IMR-90 (cell line): Measurements from ENCODE around the gene SIK3. TPM values are rescaled to one million over a fixed set of nuclear protein-coding genes. Genes with fewer than 3 reads are reported as not detected.
A peak's percentile ranks its signal among the peaks of the same experiment; 100 is the strongest.

Source experiments
- ATAC-seq: fragments of 200-7000 bp; cut with Tn5 transposase; 2 replicates; pipeline ENCODE4 v1.9.1; 2020; ENCODE audit warnings: low read depth, mild to moderate bottlenecking, moderate library complexity
- BruUV-seq: library from RNA; stranded (reverse); fragments of 400-500 nt; replicated peaks from 2 replicates; lab custom pipeline; 2021; lab: Mats Ljungman, UMichigan
- CTCF ChIA-PET: fragments of 300-600 bp; formaldehyde crosslinking; extraction: SDS; loops from one replicate; lab custom pipeline; 2021; ENCODE audit warnings: antibody characterized with exemption; lab: Yijun Ruan, JAX
- POLR2A ChIA-PET: fragments of 300-600 bp; sonication (Branson Sonifier 250); formaldehyde crosslinking; loops from one replicate; lab custom pipeline; 2022; ENCODE audit warnings: antibody characterized with exemption; ENCODE audit not compliant: unreplicated experiment; lab: Charles Lee
- DNase-seq: peaks from one replicate; pipeline ENCODE4 v3.0.0; 2013
- H2AFZ ChIP-seq: replicated peaks from 2 replicates; pipeline ENCODE3; 2013; ENCODE audit warnings: low read length, mild to moderate bottlenecking; ENCODE audit not compliant: poor library complexity
- H2AK5ac ChIP-seq: 2 replicates; pipeline ENCODE4 v1.6.1; 2013; ENCODE audit warnings: low read depth, low read length, inconsistent platforms
- H2AK9ac ChIP-seq: replicated peaks from 2 replicates; pipeline ENCODE3; 2013; ENCODE audit warnings: mild to moderate bottlenecking, low read depth, low read length, moderate library complexity; ENCODE audit not compliant: poor library complexity
- H2BK120ac ChIP-seq: 2 replicates; pipeline ENCODE4 v1.6.1; 2013; ENCODE audit warnings: low read depth, low read length, inconsistent platforms
- H2BK15ac ChIP-seq: 3 replicates; pipeline ENCODE4 v1.6.1; 2013; ENCODE audit warnings: low read depth, low read length, inconsistent platforms
- H2BK20ac ChIP-seq: 2 replicates; pipeline ENCODE4 v1.6.1; 2013; ENCODE audit warnings: low read depth, mild to moderate bottlenecking, inconsistent platforms, low read length, moderate library complexity
- H2BK5ac ChIP-seq: 2 replicates; pipeline ENCODE4 v1.6.1; 2013; ENCODE audit warnings: mild to moderate bottlenecking, low read depth, low read length, inconsistent platforms; ENCODE audit not compliant: poor library complexity, severe bottlenecking
- H3K14ac ChIP-seq: replicated peaks from 2 replicates; pipeline ENCODE4 v1.6.1; 2013; ENCODE audit warnings: low read depth, low read length, inconsistent platforms
- H3K18ac ChIP-seq: 2 replicates; pipeline ENCODE4 v1.6.1; 2013; ENCODE audit warnings: low read depth, low read length, control low read depth
- H3K23ac ChIP-seq: 2 replicates; pipeline ENCODE4 v1.6.1; 2013; ENCODE audit warnings: low read depth, low read length, inconsistent platforms
- H3K27ac ChIP-seq: 2 replicates; pipeline ENCODE4 v1.5.1; 2013; ENCODE audit warnings: mild to moderate bottlenecking, control low read depth, low read length; ENCODE audit not compliant: insufficient read depth
- H3K27me3 ChIP-seq: 2 replicates; pipeline ENCODE4 v1.6.1; 2013; ENCODE audit warnings: low read length; ENCODE audit not compliant: control insufficient read depth, insufficient read depth
- H3K36me3 ChIP-seq: 2 replicates; pipeline ENCODE4 v1.6.1; 2013; ENCODE audit warnings: low read length, mixed read lengths; ENCODE audit not compliant: control insufficient read depth, insufficient read depth
- H3K4ac ChIP-seq: 2 replicates; pipeline ENCODE4 v1.6.1; 2013; ENCODE audit warnings: low read depth, low read length, inconsistent platforms
- H3K4me1 ChIP-seq: 2 replicates; pipeline ENCODE4 v1.6.1; 2013; ENCODE audit warnings: low read length, mixed read lengths; ENCODE audit not compliant: control insufficient read depth, insufficient read depth
- H3K4me2 ChIP-seq: 2 replicates; pipeline ENCODE4 v1.6.1; 2013; ENCODE audit warnings: low read depth, mild to moderate bottlenecking, control low read depth, low read length, moderate library complexity
- H3K4me3 ChIP-seq: 2 replicates; pipeline ENCODE4 v1.5.1; 2013; ENCODE audit warnings: low read depth, mild to moderate bottlenecking, control low read depth, low read length, moderate library complexity; ENCODE audit not compliant: insufficient read depth
- H3K56ac ChIP-seq: 2 replicates; pipeline ENCODE4 v1.6.1; 2013; ENCODE audit warnings: low read length, inconsistent platforms; ENCODE audit not compliant: insufficient read depth; ENCODE audit errors: extremely low read depth
- H3K79me1 ChIP-seq, 2 experiments: 2 replicates each; pipeline ENCODE4 v1.6.1; 2013; ENCODE audit warnings: low read length in 2 of 2, inconsistent platforms in 1 of 2, low read depth in 1 of 2
- H3K9ac ChIP-seq: 2 replicates; pipeline ENCODE4 v1.6.1; 2013; ENCODE audit warnings: low read depth, low read length, control low read depth
- H3K9me1 ChIP-seq: 2 replicates; pipeline ENCODE4 v1.6.1; 2013; ENCODE audit warnings: low read length, inconsistent platforms; ENCODE audit not compliant: insufficient read depth
- H3K9me3 ChIP-seq: 2 replicates; pipeline ENCODE4 v1.6.1; 2013; ENCODE audit warnings: low read length; ENCODE audit not compliant: control insufficient read depth, insufficient read depth
- H4K20me1 ChIP-seq: 2 replicates; pipeline ENCODE4 v1.6.1; 2013; ENCODE audit warnings: low read length, inconsistent platforms; ENCODE audit not compliant: insufficient read depth
- H4K5ac ChIP-seq: 2 replicates; pipeline ENCODE4 v1.6.1; 2013; ENCODE audit warnings: mild to moderate bottlenecking, low read depth, low read length, control low read depth
- H4K8ac ChIP-seq, 2 experiments: 2 replicates each; pipeline ENCODE4 v1.6.1; 2013; ENCODE audit warnings: low read depth in 2 of 2, low read length in 2 of 2, control low read depth in 1 of 2, inconsistent platforms in 1 of 2
- H4K91ac ChIP-seq: 2 replicates; pipeline ENCODE4 v1.6.1; 2013; ENCODE audit warnings: low read depth, low read length, inconsistent platforms; ENCODE audit not compliant: insufficient read depth
- CEBPB ChIP-seq: IDR thresholded peaks from 2 replicates; pipeline ENCODE4 v1.6.1; 2012; ENCODE audit warnings: low read depth, low read length, improper control_type of control experiment
- CHD1 ChIP-seq: IDR thresholded peaks from 2 replicates; pipeline ENCODE4 v1.6.1; 2012; ENCODE audit warnings: low read depth, low read length, improper control_type of control experiment
- FOS ChIP-seq: fragments of 150-350 bp; IDR thresholded peaks from 2 replicates; pipeline ENCODE4 v1.6.1; 2016; ENCODE audit warnings: low read depth, low read length
- MAFK ChIP-seq: IDR thresholded peaks from 2 replicates; pipeline ENCODE4 v1.6.1; 2012; ENCODE audit warnings: low read depth, low read length, improper control_type of control experiment
- MAZ ChIP-seq: IDR thresholded peaks from 2 replicates; pipeline ENCODE4 v1.6.1; 2012; ENCODE audit warnings: low read depth, mild to moderate bottlenecking, low read length, improper control_type of control experiment, moderate library complexity, borderline replicate concordance
- MXI1 ChIP-seq: IDR thresholded peaks from 2 replicates; pipeline ENCODE4 v1.6.1; 2012; ENCODE audit warnings: low read depth, mild to moderate bottlenecking, low read length, moderate library complexity, borderline replicate concordance
- NFE2L2 ChIP-seq: fragments of 150-350 bp; IDR thresholded peaks from 2 replicates; pipeline ENCODE4 v1.6.1; 2016; ENCODE audit warnings: low read depth, mild to moderate bottlenecking, low read length
- POLR2A ChIP-seq: IDR thresholded peaks from 2 replicates; pipeline ENCODE4 v1.6.1; 2012; ENCODE audit warnings: mild to moderate bottlenecking, low read depth, low read length
- RCOR1 ChIP-seq: IDR thresholded peaks from 2 replicates; pipeline ENCODE4 v1.6.1; 2012; ENCODE audit warnings: mild to moderate bottlenecking, low read length, improper control_type of control experiment; ENCODE audit not compliant: insufficient replicate concordance
- RFX5 ChIP-seq: IDR thresholded peaks from 2 replicates; pipeline ENCODE4 v1.8.0; 2012; ENCODE audit warnings: low read depth, mild to moderate bottlenecking, low read length, moderate library complexity
- SMC3 ChIP-seq: fragments of 150-350 bp; IDR thresholded peaks from 2 replicates; pipeline ENCODE4 v1.6.1; 2016; ENCODE audit warnings: low read depth, mild to moderate bottlenecking, antibody characterized with exemption, low read length, moderate library complexity
- WGBS, 2 experiments: methylation state at CpG; one replicate each; pipeline versions ENCODE4 v1.1.5 to v1.1.7; 2013; ENCODE audit warnings: missing lambda C conversion rate in 2 of 2; ENCODE audit not compliant: insufficient read length in 1 of 2; ENCODE audit errors: extremely low coverage in 2 of 2; 5-methylcytosine and 5-hydroxymethylcytosine counted together
- dilution Hi-C: fragments of 300-500 bp; cut with HindIII; formaldehyde crosslinking; loops from one replicate; pipeline ENCODE4 v1.14.3; 2018; ENCODE audit warnings: low sequenced_read_pairs; ENCODE audit not compliant: unreplicated experiment
- in situ Hi-C: fragments of 300-500 bp; cut with MboI; formaldehyde crosslinking; loops from 3 replicates; pipeline ENCODE4 v1.14.3; 2019; ENCODE audit warnings: low sequenced_read_pairs, inconsistent platforms, mixed read lengths
- intact Hi-C: fragments of 100-400 bp; cut with micrococcal nuclease; formaldehyde crosslinking; loops from 2 replicates; pipeline ENCODE4 v1.10.0; 2022
- polyA plus RNA-seq, 3 experiments: library from polyadenylated mRNA; depleted of rRNA; stranded (reverse); fragments of >200 nt; gene quantifications; 2 replicates each; pipeline ENCODE4 v1.2.3, GENCODE V29; 2012; ENCODE audit warnings: low replicate concordance in 1 of 3
- total RNA-seq: library from RNA; depleted of rRNA; stranded (reverse); fragments of >200 nt; gene quantifications from 2 replicates; pipeline ENCODE4 v1.2.3, GENCODE V29; 2012
- TF ChIP-seq, protein P1 (sequence below): fragments of 150-350 bp; IDR thresholded peaks from 2 replicates; pipeline ENCODE4 v1.6.1; 2016; ENCODE audit warnings: low read depth, mild to moderate bottlenecking, low read length, moderate library complexity, borderline replicate concordance
- TF ChIP-seq, protein P2 (sequence below): fragments of 150-350 bp; IDR thresholded peaks from 2 replicates; pipeline ENCODE4 v1.6.1; 2017; ENCODE audit warnings: mild to moderate bottlenecking, antibody characterized with exemption, low read length, low read depth

SIK3 gene
- total and polyA plus RNA-seq, 2 of the 4 experiments (the other 2 are of a cell fraction), result 8.2 to 9.1 TPM

- CTCF ChIA-PET, result interaction anchor here (0.9 to 1.8 kb wide), 2 partner anchors 10 to 215 kb away, joined by 3 to 6 read pairs; no protein-coding TSS in a partner anchor
- H3K9me1 ChIP-seq, result peaks cover 17% of the 10 kb centered on the region
- peak overlapping the region in 1 of 2 experiments; percentile 24; a peak in 1 of 4 replicates for H4K8ac ChIP-seq
- no peak overlapping the region for H3K27ac ChIP-seq
- no peak overlapping the region for H2AFZ ChIP-seq
- H3K9ac ChIP-seq, result no peak overlapping the region
- H3K4ac ChIP-seq, result peak overlapping the region; percentile 30; the same call in 1 of the 2 replicates
- intact Hi-C loops, result loop anchor here (2.0 to 5.0 kb wide), 3 partner anchors 68 to 168 kb away; no protein-coding TSS in a partner anchor
- H3K36me3 ChIP-seq, result no peaks in the 10 kb centered on the region
- peak overlapping the region; percentile 28; the same call in 1 of the 2 replicates for H3K18ac ChIP-seq
- POLR2A ChIA-PET, result no interaction called here
- H4K20me1 ChIP-seq, result peaks cover 50% of the 10 kb centered on the region
- no peak overlapping the region for H3K4me3 ChIP-seq
- H3K79me1 ChIP-seq, result peaks cover 27 to 58% of the 10 kb centered on the region in 2 experiments
- no peaks in the 10 kb centered on the region for H3K27me3 ChIP-seq
- WGBS, 2 experiments, result no CpG with 5 or more reads among the region's 9 CpGs
- H3K56ac ChIP-seq, result no peak overlapping the region
- no peaks in the 10 kb centered on the region for H3K9me3 ChIP-seq
- peaks cover 16% of the 10 kb centered on the region for H3K4me1 ChIP-seq
- H2BK15ac ChIP-seq, result no peak overlapping the region
- H4K91ac ChIP-seq, result 0 out of 2 replicates have a peak overlapping the region, but pooled peaks have one; percentile 9
- no peak overlapping the region for H4K5ac ChIP-seq
- H2BK20ac ChIP-seq, result no peak overlapping the region
- H3K4me2 ChIP-seq, result peak overlapping the region; percentile 84
- H2AK9ac ChIP-seq, result no peak overlapping the region
- peak overlapping the region; percentile 4 for H2BK5ac ChIP-seq
- no peak overlapping the region for H2BK120ac ChIP-seq
- DNase-seq (peak; percentile 52), ATAC-seq (peak; percentile 9; the same call in 1 of the 2 replicates)
- H3K23ac ChIP-seq, result peak overlapping the region; percentile 3; the same call in 1 of the 2 replicates
- BruUV-seq, result no TSS peak
- peak overlapping the region; percentile 47; the same call in 1 of the 2 replicates for H3K14ac ChIP-seq
- in situ Hi-C loops, result no loop called here
- no peak overlapping the region for H2AK5ac ChIP-seq
- dilution Hi-C loops, result no loop called here
- no peak for TF ChIP-seq FOS
- TF ChIP-seq, protein P1, sequence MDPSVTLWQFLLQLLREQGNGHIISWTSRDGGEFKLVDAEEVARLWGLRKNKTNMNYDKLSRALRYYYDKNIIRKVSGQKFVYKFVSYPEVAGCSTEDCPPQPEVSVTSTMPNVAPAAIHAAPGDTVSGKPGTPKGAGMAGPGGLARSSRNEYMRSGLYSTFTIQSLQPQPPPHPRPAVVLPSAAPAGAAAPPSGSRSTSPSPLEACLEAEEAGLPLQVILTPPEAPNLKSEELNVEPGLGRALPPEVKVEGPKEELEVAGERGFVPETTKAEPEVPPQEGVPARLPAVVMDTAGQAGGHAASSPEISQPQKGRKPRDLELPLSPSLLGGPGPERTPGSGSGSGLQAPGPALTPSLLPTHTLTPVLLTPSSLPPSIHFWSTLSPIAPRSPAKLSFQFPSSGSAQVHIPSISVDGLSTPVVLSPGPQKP, result no peak
- no peak for TF ChIP-seq POLR2A
- TF ChIP-seq RCOR1, result no peak
- no peak for TF ChIP-seq CHD1
- peak; percentile 92 for TF ChIP-seq CEBPB
- TF ChIP-seq MAFK, result no peak
- no peak for TF ChIP-seq NFE2L2
- no peak for TF ChIP-seq RFX5
- TF ChIP-seq, protein P2, sequence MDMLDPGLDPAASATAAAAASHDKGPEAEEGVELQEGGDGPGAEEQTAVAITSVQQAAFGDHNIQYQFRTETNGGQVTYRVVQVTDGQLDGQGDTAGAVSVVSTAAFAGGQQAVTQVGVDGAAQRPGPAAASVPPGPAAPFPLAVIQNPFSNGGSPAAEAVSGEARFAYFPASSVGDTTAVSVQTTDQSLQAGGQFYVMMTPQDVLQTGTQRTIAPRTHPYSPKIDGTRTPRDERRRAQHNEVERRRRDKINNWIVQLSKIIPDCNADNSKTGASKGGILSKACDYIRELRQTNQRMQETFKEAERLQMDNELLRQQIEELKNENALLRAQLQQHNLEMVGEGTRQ, result no peak
- TF ChIP-seq MAZ, result no peak
- TF ChIP-seq SMC3, result peak; percentile 14; the same call in 1 of the 2 replicates
- no peak for TF ChIP-seq MXI1
Measured at GRCh38 chr11:117095284-117096161, 2.7 kb downstream of the SIK3 start.
